RWPE2 (cell line): Measurements from ENCODE around the gene CCDC187.

Experiments
- ATAC-seq: fragments of 200-7000 bp; cut with Tn5 transposase; 3 replicates; pipeline ENCODE4 v1.9.1; 2021; ENCODE audit warnings: low read depth
- DNase-seq: peaks from one replicate; pipeline ENCODE4 v3.0.0-alpha.2; 2020; ENCODE audit warnings: low spot score
- H3K27ac ChIP-seq: fragments of 450-650 bp; 2 replicates; pipeline ENCODE4 v1.5.1; 2017; ENCODE audit warnings: mild to moderate bottlenecking; ENCODE audit not compliant: poor library complexity, severe bottlenecking
- H3K27me3 ChIP-seq: fragments of 250-450 bp; sonication (Bioruptor Pico); 2 replicates; pipeline ENCODE4 v1.5.1; 2021; ENCODE audit warnings: mild to moderate bottlenecking, moderate library complexity; ENCODE audit not compliant: insufficient read depth, poor library complexity, severe bottlenecking
- H3K36me3 ChIP-seq: fragments of 250-450 bp; sonication (Bioruptor Pico); 2 replicates; pipeline ENCODE4 v1.5.1; 2020; ENCODE audit warnings: low read depth, mild to moderate bottlenecking, moderate library complexity
- H3K4me1 ChIP-seq: fragments of 250-450 bp; sonication (Bioruptor Pico); 2 replicates; pipeline ENCODE4 v1.5.1; 2021; ENCODE audit warnings: mild to moderate bottlenecking, moderate library complexity; ENCODE audit not compliant: insufficient read depth, poor library complexity, severe bottlenecking
- H3K4me3 ChIP-seq: fragments of 250-450 bp; sonication (Bioruptor Pico); 2 replicates; pipeline ENCODE4 v1.5.1; 2021; ENCODE audit warnings: mild to moderate bottlenecking, moderate library complexity; ENCODE audit not compliant: severe bottlenecking
- H3K9me3 ChIP-seq: fragments of 250-450 bp; sonication (Bioruptor Pico); 2 replicates; pipeline ENCODE4 v1.5.1; 2021; ENCODE audit warnings: mild to moderate bottlenecking, moderate library complexity; ENCODE audit not compliant: severe bottlenecking
- CTCF ChIP-seq: fragments of 450-650 bp; IDR thresholded peaks from one replicate; pipeline ENCODE4 v1.5.1; 2017; ENCODE audit warnings: mild to moderate bottlenecking, moderate library complexity; ENCODE audit not compliant: poor library complexity, severe bottlenecking

Gene CCDC187

DNA sequence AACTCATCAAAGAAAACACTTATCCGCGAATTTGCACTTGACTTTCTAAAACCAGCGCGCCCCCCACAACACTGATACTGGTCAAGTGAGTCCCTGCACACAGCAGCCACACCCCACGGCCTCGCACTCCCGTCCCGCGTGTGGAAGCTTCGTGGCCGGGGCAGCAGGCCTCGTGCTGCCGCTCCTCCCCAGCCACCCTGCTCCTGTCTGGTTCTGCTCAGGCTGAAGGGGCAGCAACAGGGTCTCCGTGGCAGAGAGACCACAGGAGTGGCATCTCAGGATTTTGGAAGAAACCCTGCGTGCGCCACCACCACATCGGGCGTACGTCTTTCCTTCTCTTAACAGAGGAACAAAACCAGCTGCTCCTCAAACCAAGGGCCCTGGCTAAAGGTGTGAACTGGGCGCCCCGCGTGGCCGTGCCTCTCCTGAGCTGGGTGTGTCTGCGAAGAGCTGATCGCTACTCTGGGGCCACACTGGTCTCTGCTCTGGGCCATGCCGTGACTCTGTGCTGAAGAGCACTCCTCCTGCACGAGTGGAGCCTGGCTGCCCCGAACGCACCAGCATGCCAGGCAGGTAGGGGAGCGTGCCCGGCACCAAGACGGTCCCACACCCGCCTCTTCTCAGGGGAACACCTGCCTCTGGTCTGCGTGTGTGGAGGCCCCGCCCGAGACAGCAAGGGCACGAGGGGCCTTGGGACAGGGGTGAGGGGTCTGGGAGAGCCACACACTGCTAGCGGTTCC is 81.6 kb downstream of the CCDC187 start:
- ATAC-seq, result no peak
- peaks cover 19% of the 10 kb centered on the region for H3K4me1 ChIP-seq

DNA sequence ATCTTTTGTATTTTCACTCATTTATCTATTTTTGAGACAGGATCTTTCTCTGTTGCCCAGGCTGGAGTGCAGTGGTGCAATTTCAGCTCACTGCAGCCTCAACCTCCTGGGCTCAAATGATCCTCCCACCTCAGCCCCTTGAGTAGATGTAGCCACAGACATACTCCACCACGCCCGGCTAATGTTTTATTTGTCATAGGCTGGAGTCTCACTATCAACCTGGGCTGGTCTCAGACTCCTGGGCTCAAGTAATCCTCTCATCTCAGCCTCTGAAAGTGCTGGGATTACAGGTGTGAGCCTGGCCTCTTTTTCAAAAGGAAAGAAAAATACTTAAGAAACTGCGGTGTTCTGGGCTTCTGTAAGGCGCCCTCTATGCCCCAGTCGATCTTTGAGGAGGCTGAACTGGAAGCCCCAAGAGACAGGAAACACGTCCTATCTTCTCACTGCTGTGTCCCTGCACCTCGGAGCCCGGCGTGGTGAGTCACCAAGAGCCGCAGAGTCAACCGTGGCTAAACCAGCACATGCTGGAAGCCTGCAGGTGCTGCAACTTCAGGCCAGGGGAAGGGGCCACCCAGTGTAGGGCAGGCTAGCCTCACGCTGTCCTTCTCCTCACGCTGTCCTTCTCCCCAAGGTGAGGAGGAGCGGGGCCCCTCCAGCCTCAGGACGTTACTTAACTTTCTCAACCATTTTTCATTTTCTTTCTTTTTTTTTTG is 83.7 kb downstream of the CCDC187 start:
- DNase-seq (no peak), ATAC-seq (peak; percentile 93)
- no peaks in the 10 kb centered on the region for H3K9me3 ChIP-seq
- H3K27me3 ChIP-seq, result no peaks in the 10 kb centered on the region
- no peak for TF ChIP-seq CTCF
- H3K4me3 ChIP-seq, result no peak overlapping the region
- peak overlapping the region; percentile 12 for H3K27ac ChIP-seq
- H3K4me1 ChIP-seq, result peaks cover 19% of the 10 kb centered on the region
- peaks cover 32% of the 10 kb centered on the region for H3K36me3 ChIP-seq

More for the DNA sequence above, 81.6 kb downstream of the CCDC187 start:
- TF ChIP-seq CTCF, result no peak
- H3K27ac ChIP-seq, result no peak overlapping the region
- no peak overlapping the region for H3K4me3 ChIP-seq
- no peak for DNase-seq
- H3K36me3 ChIP-seq, result peaks cover 31% of the 10 kb centered on the region
- H3K9me3 ChIP-seq, result no peaks in the 10 kb centered on the region
- H3K27me3 ChIP-seq, result no peaks in the 10 kb centered on the region

DNA sequence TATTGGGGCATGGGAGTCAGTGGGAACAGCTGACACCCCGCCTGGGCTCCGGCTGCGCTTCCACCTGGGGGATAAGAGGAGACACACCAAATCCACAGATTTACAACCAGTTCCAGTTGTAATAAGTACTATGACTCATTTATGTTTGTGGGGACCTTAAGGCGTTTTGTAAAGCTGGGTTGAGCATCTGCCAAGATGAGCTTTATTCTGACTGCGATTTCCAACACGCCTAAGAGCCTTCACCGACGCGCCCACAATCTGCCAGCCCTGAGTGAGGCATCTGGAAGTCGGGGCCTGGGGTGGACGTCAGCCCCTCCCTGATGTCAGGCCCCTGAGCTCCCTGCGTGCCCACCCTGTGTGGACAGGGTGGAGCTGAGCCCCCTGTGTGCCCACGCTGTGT is 84.6 kb downstream of the CCDC187 start:
- Histone ChIP-seq H3K36me3 (peaks cover 35% of the 10 kb centered on the region), H3K27me3 (no peaks in the 10 kb centered on the region), H3K9me3 (no peaks in the 10 kb centered on the region), H3K4me1 (peaks cover 19% of the 10 kb centered on the region), H3K4me3 (no peak overlapping the region), H3K27ac (peak overlapping the region; percentile 12)
- DNase-seq (no peak), ATAC-seq (peak; percentile 63; the same call in 2 of the 3 replicates)
- no peak for TF ChIP-seq CTCF

DNA sequence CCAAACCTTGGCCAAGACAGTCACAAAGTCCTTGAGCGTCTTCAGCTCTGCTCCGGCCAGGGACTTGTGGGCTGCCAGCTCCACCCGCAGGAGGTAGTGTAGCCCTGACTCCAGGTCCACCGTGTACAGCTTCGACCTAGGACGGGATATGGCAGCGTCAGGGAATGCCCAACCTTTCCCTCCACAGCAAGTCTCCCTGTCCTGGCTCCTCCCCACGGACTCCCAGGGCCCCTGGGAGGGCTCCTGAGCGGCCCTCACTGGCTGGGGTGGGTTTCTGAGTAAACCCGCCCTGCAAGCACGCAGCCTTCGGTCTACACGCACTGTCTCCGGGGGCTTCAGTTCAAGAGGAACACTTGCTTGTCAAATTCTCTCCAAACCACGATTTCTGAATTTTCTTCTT is 85.2 kb downstream of the CCDC187 start:
- Histone ChIP-seq H3K36me3 (peaks cover 39% of the 10 kb centered on the region), H3K27ac (no peak overlapping the region)

More for the DNA sequence above, 85.2 kb downstream of the CCDC187 start:
- DNase-seq (no peak), ATAC-seq (no peak)
- TF ChIP-seq CTCF, result no peak
- Histone ChIP-seq H3K27me3 (no peaks in the 10 kb centered on the region), H3K4me3 (no peak overlapping the region), H3K9me3 (no peaks in the 10 kb centered on the region), H3K4me1 (peaks cover 19% of the 10 kb centered on the region)
